H1 (cell line): ENCODE data around the gene RBM38. TPM values are rescaled to one million over a fixed set of nuclear protein-coding genes. Genes with fewer than 3 reads are reported as not detected.

ENCODE experiments used
- CHD1 ChIP-seq: IDR thresholded peaks from 2 replicates; pipeline ENCODE4 v1.6.1; 2012; ENCODE audit warnings: low read depth, low read length, improper control_type of control experiment
- HDAC6 ChIP-seq: IDR thresholded peaks from one replicate; pipeline ENCODE4 v1.7.1; 2012; ENCODE audit warnings: low read depth, mild to moderate bottlenecking, inconsistent platforms, low read length, moderate library complexity
- TBP ChIP-seq: IDR thresholded peaks from 2 replicates; pipeline ENCODE4 v1.6.1; 2011; ENCODE audit warnings: low read depth, low read length, improper control_type of control experiment
- polyA plus RNA-seq, 7 experiments: library from polyadenylated mRNA; depleted of rRNA in 3 of 7; stranded (reverse) in 5 of 7; unstranded in 2 of 7; fragments of >200 nt in 5 of 7; fragments of 200-250 nt in 2 of 7; gene quantifications; 1 replicate in 5 of 7; 2 replicates in 1 of 7; 4 replicates in 1 of 7; pipeline versions ENCODE4 v1.2.1 to v1.2.3, GENCODE V29; 2011 to 2013; ENCODE audit warnings: missing spikeins in 2 of 7, mixed read lengths in 2 of 7
- total RNA-seq: library from RNA; stranded (reverse); fragmentation: NEBNext Ultra II Directional; extraction: Animal tissue kit (Norgen Biotek cat#: 25700); gene quantifications from 2 replicates; pipeline ENCODE4 v1.2.1, GENCODE V29; 2021
- TF ChIP-seq, protein P1 (sequence below), 3 experiments: IDR thresholded peaks; 1 replicate in 2 of 3; 2 replicates in 1 of 3; pipeline versions ENCODE4 v1.5.1 to v1.6.1; 2011; ENCODE audit warnings: low read length in 3 of 3, mild to moderate bottlenecking in 3 of 3, inconsistent platforms in 2 of 3, low read depth in 1 of 3, moderate library complexity in 1 of 3; ENCODE audit not compliant: insufficient read depth in 1 of 3; ENCODE audit errors: control extremely low read depth in 1 of 3

RBM38 gene
- total and polyA plus RNA-seq, 2 of the 8 experiments (the other 6 are each of a cell fraction or from before 2014, with no cell fraction given) = 57.7 to 109 TPM

DNA sequence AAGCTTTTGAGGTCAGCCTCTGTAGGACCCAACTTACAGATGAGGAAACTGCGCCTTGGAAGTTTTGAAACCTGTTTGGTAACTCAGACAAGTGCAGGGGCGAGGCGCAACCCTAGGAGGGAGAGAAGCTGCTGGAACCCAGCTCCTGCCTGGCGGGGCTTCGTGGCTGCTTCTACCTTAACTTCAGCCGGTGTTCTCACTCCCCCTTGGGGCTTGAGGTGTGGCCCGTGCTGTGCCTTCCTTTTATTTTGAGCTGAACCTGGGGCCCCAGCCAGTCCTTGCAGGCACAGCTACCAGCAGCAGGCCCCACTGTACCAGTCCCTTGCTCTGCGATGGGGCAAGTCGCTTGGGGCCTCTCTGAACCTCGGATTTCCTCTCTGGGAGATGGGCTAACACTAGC lies 12.0 kb downstream of the RBM38 start (continued):
- TF ChIP-seq, protein P1, sequence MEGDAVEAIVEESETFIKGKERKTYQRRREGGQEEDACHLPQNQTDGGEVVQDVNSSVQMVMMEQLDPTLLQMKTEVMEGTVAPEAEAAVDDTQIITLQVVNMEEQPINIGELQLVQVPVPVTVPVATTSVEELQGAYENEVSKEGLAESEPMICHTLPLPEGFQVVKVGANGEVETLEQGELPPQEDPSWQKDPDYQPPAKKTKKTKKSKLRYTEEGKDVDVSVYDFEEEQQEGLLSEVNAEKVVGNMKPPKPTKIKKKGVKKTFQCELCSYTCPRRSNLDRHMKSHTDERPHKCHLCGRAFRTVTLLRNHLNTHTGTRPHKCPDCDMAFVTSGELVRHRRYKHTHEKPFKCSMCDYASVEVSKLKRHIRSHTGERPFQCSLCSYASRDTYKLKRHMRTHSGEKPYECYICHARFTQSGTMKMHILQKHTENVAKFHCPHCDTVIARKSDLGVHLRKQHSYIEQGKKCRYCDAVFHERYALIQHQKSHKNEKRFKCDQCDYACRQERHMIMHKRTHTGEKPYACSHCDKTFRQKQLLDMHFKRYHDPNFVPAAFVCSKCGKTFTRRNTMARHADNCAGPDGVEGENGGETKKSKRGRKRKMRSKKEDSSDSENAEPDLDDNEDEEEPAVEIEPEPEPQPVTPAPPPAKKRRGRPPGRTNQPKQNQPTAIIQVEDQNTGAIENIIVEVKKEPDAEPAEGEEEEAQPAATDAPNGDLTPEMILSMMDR (IDR thresholded peaks at IDR 0.05; ENCODE audit: control extremely low read depth in 1 of 3, insufficient read depth in 1 of 3, low read depth in 1 of 3, low read length in 3 of 3) = no peak
- TF ChIP-seq HDAC6 (no peak), TBP (no peak), CHD1 (no peak)
